Esophagus muscularis mucosa (tissue), 3 donors: ENCODE results near the gene UPF2.

Source experiments
- POLR2A ChIP-seq: fragments of 450-650 bp; IDR thresholded peaks from one replicate; pipeline ENCODE4 v1.6.1; 2017; ENCODE audit warnings: antibody characterized with exemption, moderate library complexity, mild to moderate bottlenecking, low read depth
- TF ChIP-seq, protein P1 (sequence below), 3 experiments: fragments of 200-600 bp in 2 of 3; fragments of 450-650 bp in 1 of 3; sonication (generic) in 2 of 3; IDR thresholded peaks; one replicate each; pipeline ENCODE4 v1.5.1; 2017 to 2019; ENCODE audit warnings: antibody characterized with exemption in 3 of 3, mild to moderate bottlenecking in 2 of 3, moderate library complexity in 1 of 3

- TF ChIP-seq, protein P1, sequence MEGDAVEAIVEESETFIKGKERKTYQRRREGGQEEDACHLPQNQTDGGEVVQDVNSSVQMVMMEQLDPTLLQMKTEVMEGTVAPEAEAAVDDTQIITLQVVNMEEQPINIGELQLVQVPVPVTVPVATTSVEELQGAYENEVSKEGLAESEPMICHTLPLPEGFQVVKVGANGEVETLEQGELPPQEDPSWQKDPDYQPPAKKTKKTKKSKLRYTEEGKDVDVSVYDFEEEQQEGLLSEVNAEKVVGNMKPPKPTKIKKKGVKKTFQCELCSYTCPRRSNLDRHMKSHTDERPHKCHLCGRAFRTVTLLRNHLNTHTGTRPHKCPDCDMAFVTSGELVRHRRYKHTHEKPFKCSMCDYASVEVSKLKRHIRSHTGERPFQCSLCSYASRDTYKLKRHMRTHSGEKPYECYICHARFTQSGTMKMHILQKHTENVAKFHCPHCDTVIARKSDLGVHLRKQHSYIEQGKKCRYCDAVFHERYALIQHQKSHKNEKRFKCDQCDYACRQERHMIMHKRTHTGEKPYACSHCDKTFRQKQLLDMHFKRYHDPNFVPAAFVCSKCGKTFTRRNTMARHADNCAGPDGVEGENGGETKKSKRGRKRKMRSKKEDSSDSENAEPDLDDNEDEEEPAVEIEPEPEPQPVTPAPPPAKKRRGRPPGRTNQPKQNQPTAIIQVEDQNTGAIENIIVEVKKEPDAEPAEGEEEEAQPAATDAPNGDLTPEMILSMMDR (IDR thresholded peaks at IDR 0.05): no peak
- TF ChIP-seq POLR2A: no peak
Measured at GRCh38 chr10:11871466-11871865, 171.1 kb downstream of the UPF2 start.
